GM21723 (cell line): ENCODE results near the gene CYP2D6.

ENCODE experiments used
- ATAC-seq: cut with Tn5 transposase; IDR thresholded peaks from one replicate; pipeline ENCODE4 v1.9.1; 2021; ENCODE audit warnings: mild to moderate bottlenecking, moderate library complexity; ENCODE audit not compliant: unreplicated experiment

Gene CYP2D6

GRCh38 chr22:42090596-42091454, 39.8 kb downstream of the CYP2D6 start, which contains the start of gene NDUFA6:
NDUFA6 (minus strand) TSS chr22:42090772; CDS start chr22:42090744, 28 bp downstream.
- ATAC-seq: peak; percentile 93

- no peak for ATAC-seq
Observed at GRCh38 chr22:42086051-42086450, 44.6 kb downstream of the CYP2D6 start.

GRCh38 chr22:42084874-42085273, 45.7 kb downstream of the CYP2D6 start:
- ATAC-seq: no peak

- ATAC-seq: no peak
Observed at GRCh38 chr22:42083119-42083518, 47.5 kb downstream of the CYP2D6 start.

GRCh38 chr22:42080287-42080686, 50.3 kb downstream of the CYP2D6 start:
- no peak for ATAC-seq

GRCh38 chr22:42079319-42080251, 51.0 kb downstream of the CYP2D6 start, which contains the start of gene SMDT1:
SMDT1 (plus strand) TSS chr22:42079700; CDS start chr22:42079769, 69 bp downstream.
- peak; percentile 76 for ATAC-seq

- peak; percentile 12 for ATAC-seq
Observed at GRCh38 chr22:42078469-42079318, 51.9 kb downstream of the CYP2D6 start.

- ATAC-seq: no peak
Observed at GRCh38 chr22:42077486-42078125, 53.0 kb downstream of the CYP2D6 start.

- no peak for ATAC-seq
Observed at GRCh38 chr22:42076764-42077485, 53.7 kb downstream of the CYP2D6 start.
